Tibial artery (tissue), 4 donors: ENCODE measurements around the gene NEDD4L.

ENCODE experiments used
- DNase-seq, 2 donors: peaks; one replicate each; pipeline ENCODE4 v3.0.0-alpha.2; 2019
- H3K27ac ChIP-seq, 2 donors: fragments of 200-600 bp; sonication (generic) in 1 of 2; 1 replicate in 1 of 2; 2 replicates in 1 of 2; pipeline ENCODE4 v1.5.1; 2018 to 2019; ENCODE audit warnings: mild to moderate bottlenecking in 1 of 2
- H3K27me3 ChIP-seq, 2 donors: fragments of 200-600 bp; sonication (generic) in 1 of 2; one replicate each; pipeline versions ENCODE4 v1.5.1 to v1.6.0; 2016 to 2019
- H3K36me3 ChIP-seq, 3 donors: fragments of 200-600 bp; sonication (generic) in 2 of 3; one replicate each; pipeline ENCODE4 v1.5.1; 2016 to 2019; ENCODE audit warnings: mild to moderate bottlenecking in 2 of 3
- H3K4me1 ChIP-seq, 4 donors: fragments of 200-600 bp; sonication (generic) in 2 of 4; 1 replicate in 3 of 4; 2 replicates in 1 of 4; pipeline ENCODE4 v1.5.1; 2016 to 2019
- H3K4me3 ChIP-seq, 2 donors: fragments of 200-600 bp; sonication (generic) in 1 of 2; 1 replicate in 1 of 2; 2 replicates in 1 of 2; pipeline ENCODE4 v1.5.1; 2018 to 2019; ENCODE audit warnings: mild to moderate bottlenecking in 2 of 2
- H3K9me3 ChIP-seq, 3 donors: fragments of 200-600 bp; sonication (generic) in 1 of 3; one replicate each; pipeline ENCODE4 v1.5.1; 2016 to 2019
- intact Hi-C: fragments of 100-400 bp; cut with DNase I; formaldehyde crosslinking; loops from one replicate; pipeline ENCODE4 v1.15.0; 2023; ENCODE audit warnings: low total_unique reads
- TF ChIP-seq, protein P1 (sequence below), 2 experiments: fragments of 200-600 bp in 1 of 2; fragments of 450-650 bp in 1 of 2; IDR thresholded peaks; one replicate each; pipeline ENCODE4 v1.5.1; 2017 to 2019; ENCODE audit warnings: antibody characterized with exemption in 2 of 2, mild to moderate bottlenecking in 1 of 2, moderate library complexity in 1 of 2

NEDD4L gene

DNA sequence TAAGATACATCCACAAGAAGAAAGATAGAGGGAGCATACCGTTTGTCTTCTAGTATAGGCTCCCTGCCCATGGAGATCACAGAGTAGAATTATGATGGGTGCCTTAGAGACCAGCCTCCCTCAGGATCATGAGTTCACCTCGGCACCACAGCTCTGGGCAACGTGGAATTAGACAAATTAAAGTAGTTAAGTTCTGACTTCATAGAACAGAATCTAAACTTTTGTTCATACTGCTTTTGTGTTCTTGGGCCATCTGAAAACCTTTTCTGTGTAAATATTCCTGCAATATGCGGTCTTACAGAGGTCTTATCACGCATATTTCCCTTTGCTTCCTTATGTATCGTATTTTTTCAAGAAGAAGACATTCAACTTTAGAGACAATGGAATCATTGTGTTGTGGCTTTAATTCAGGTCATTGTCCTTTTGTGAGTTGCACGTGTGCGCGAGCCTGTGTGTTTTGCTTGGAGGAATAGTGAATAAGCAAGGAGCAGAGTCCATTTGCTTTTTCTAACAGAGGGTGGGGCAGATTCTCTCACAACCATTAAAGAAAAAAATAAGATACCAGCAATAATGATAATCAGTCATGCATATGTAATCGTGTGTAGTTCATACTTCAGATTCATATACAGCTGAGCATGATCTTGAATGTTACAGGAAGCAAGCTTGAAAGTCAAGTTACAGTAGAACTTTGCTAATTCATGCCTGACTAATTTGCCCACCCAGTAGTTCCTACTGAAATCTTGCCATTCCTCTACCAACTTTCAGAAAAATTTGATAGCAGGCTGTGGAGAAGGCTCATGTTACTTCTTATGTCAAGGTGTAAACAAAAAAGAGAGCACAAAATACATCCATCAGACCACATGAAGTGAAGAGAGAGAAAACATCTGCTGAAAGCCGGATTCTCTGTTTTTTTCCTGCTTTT is 243.6 kb downstream of the NEDD4L start:
- no peak overlapping the region for H3K27ac ChIP-seq
- no peaks in the 10 kb centered on the region for H3K27me3 ChIP-seq

GRCh38 chr18:58288921-58289797 is 245.1 kb downstream of the NEDD4L start:
- Histone ChIP-seq H3K9me3 (no peaks in the 10 kb centered on the region), H3K27ac (no peak overlapping the region), H3K27me3 (no peaks in the 10 kb centered on the region), H3K4me1 (peaks cover 0 to 12% (median 2%) of the 10 kb centered on the region in 4 donors), H3K4me3 (no peak overlapping the region), H3K36me3 (no peaks in the 10 kb centered on the region)
- no peak for DNase-seq
- intact Hi-C loops: no loop called here
- TF ChIP-seq, protein P1, sequence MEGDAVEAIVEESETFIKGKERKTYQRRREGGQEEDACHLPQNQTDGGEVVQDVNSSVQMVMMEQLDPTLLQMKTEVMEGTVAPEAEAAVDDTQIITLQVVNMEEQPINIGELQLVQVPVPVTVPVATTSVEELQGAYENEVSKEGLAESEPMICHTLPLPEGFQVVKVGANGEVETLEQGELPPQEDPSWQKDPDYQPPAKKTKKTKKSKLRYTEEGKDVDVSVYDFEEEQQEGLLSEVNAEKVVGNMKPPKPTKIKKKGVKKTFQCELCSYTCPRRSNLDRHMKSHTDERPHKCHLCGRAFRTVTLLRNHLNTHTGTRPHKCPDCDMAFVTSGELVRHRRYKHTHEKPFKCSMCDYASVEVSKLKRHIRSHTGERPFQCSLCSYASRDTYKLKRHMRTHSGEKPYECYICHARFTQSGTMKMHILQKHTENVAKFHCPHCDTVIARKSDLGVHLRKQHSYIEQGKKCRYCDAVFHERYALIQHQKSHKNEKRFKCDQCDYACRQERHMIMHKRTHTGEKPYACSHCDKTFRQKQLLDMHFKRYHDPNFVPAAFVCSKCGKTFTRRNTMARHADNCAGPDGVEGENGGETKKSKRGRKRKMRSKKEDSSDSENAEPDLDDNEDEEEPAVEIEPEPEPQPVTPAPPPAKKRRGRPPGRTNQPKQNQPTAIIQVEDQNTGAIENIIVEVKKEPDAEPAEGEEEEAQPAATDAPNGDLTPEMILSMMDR (IDR thresholded peaks at IDR 0.05): no peak

More for the DNA sequence above, 243.6 kb downstream of the NEDD4L start:
- Histone ChIP-seq H3K9me3 (no peaks in the 10 kb centered on the region), H3K36me3 (no peaks in the 10 kb centered on the region), H3K4me1 (peaks cover 0 to 12% (median 2%) of the 10 kb centered on the region in 4 donors), H3K4me3 (no peak overlapping the region)
- no peak for DNase-seq
- intact Hi-C loops: no loop called here
- TF ChIP-seq, protein P1 (IDR thresholded peaks at IDR 0.05): no peak

- H3K36me3 ChIP-seq: no peaks in the 10 kb centered on the region
- DNase-seq: no peak
- H3K4me3 ChIP-seq: no peak overlapping the region
- no peaks in the 10 kb centered on the region for H3K9me3 ChIP-seq
- TF ChIP-seq, protein P1 (IDR thresholded peaks at IDR 0.05): no peak
- peaks cover 0 to 12% (median 2%) of the 10 kb centered on the region in 4 donors for H3K4me1 ChIP-seq
- H3K27ac ChIP-seq: no peak overlapping the region
- intact Hi-C loops: no loop called here
- H3K27me3 ChIP-seq: no peaks in the 10 kb centered on the region
These were observed 246.2 kb downstream of the NEDD4L start for GRCh38 chr18:58290116-58290695.

DNA sequence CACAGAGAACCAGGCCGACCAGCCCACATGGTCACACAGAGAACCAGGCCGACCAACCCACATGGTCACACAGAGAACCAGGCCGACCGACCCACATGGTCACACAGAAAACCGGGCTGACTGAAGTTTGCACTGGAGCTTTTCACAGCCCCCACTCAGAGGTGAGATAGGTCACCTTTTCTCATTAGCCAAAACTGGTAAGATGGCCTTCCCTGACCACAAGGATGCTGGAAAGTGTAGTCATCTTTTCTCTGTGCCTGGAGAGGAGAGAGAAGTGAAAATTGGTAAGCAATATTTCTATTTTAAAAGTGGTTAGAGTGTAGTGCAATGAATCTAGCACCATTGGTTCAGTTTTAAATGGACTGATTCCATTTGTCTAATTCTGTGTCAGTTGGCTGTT is 247.1 kb downstream of the NEDD4L start:
- intact Hi-C loops: no loop called here
- DNase-seq: no peak

DNA sequence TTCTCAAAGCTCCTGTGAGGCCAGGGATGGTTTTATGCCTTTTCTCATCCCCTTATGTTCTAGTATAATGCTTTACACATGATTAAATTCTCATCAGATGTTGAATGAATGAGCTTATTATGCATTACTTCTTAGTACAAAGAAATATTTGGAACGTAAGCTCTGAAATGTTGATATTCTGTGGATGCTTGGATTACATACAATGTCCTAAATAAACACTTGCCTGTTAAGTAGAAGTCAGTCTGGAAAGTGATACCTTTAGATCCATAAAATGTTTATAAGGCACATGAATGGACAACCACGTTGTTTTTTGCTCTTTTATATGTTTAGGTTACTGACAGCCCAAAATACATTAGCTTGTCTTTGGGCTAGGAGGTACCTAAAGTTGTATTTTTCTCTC is 248.6 kb downstream of the NEDD4L start:
- TF ChIP-seq, protein P1 (IDR thresholded peaks at IDR 0.05): no peak
- Histone ChIP-seq H3K36me3 (no peaks in the 10 kb centered on the region), H3K27me3 (no peaks in the 10 kb centered on the region), H3K4me3 (no peak overlapping the region), H3K4me1 (peaks cover 0 to 8% (median 2%) of the 10 kb centered on the region in 4 donors), H3K9me3 (no peaks in the 10 kb centered on the region), H3K27ac (no peak overlapping the region)
- intact Hi-C loops: no loop called here
- no peak for DNase-seq

More for the DNA sequence above, 247.1 kb downstream of the NEDD4L start:
- TF ChIP-seq, protein P1 (IDR thresholded peaks at IDR 0.05): no peak
- no peaks in the 10 kb centered on the region for H3K36me3 ChIP-seq
- no peaks in the 10 kb centered on the region for H3K9me3 ChIP-seq
- H3K4me3 ChIP-seq: no peak overlapping the region
- no peak overlapping the region for H3K27ac ChIP-seq
- H3K27me3 ChIP-seq: no peaks in the 10 kb centered on the region
- peaks cover 0 to 12% (median 2%) of the 10 kb centered on the region in 4 donors for H3K4me1 ChIP-seq
